UCSD-AML1 (cell line): ENCODE measurements around the gene BEST1.

Source experiments
- DNase-seq: peaks from one replicate; lab custom pipeline; 2025; ENCODE audit not compliant: unreplicated experiment; lab: John Stamatoyannopoulos, UW

Gene BEST1

GRCh38 chr11:62012832-62013461 is 62.8 kb downstream of the BEST1 start:
- DNase-seq = no peak
